Measurements from ENCODE around the gene GFPT1. TPM values are rescaled to one million over a fixed set of nuclear protein-coding genes. Genes with fewer than 3 reads are reported as not detected.

Gene GFPT1
- total RNA-seq, 2 donors from 2014 or later = 31.6 to 34.6 TPM

DNA sequence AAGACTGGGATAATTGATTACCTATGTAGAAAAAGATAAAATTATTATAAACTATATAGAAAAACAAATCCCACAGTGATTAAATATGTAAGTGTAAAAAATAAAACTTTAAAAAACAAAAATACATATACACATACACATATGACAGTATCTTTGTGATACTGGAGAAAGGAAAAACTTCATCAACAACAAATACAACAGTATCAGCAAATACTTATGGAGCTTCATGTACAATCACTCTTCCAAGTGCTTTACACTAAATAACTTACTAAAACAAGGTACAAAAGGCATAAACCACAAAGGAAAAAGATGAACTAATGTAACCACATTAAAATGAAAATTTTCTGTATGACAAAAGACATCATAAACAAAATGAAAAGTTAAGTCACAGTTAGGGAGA is 24.1 kb upstream of the GFPT1 start:
- Histone ChIP-seq H3K36me3 (replicated peaks in 1 of 2; ENCODE audit: insufficient read depth in 1 of 2, low read depth in 2 of 2) (peaks cover 0 to 10% of the 10 kb centered on the region in 2 donors), H3K4me1 (peaks cover 6% of the 10 kb centered on the region), H3K9me3 (no peaks in the 10 kb centered on the region), H3K27ac (no peak overlapping the region), H3K27me3 (no peaks in the 10 kb centered on the region), H3K4me3 (no peak overlapping the region)
- no peak for DNase-seq
- intact Hi-C loops (cut with DNase I) = no loop called here
- TF ChIP-seq, protein P1, sequence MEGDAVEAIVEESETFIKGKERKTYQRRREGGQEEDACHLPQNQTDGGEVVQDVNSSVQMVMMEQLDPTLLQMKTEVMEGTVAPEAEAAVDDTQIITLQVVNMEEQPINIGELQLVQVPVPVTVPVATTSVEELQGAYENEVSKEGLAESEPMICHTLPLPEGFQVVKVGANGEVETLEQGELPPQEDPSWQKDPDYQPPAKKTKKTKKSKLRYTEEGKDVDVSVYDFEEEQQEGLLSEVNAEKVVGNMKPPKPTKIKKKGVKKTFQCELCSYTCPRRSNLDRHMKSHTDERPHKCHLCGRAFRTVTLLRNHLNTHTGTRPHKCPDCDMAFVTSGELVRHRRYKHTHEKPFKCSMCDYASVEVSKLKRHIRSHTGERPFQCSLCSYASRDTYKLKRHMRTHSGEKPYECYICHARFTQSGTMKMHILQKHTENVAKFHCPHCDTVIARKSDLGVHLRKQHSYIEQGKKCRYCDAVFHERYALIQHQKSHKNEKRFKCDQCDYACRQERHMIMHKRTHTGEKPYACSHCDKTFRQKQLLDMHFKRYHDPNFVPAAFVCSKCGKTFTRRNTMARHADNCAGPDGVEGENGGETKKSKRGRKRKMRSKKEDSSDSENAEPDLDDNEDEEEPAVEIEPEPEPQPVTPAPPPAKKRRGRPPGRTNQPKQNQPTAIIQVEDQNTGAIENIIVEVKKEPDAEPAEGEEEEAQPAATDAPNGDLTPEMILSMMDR (IDR thresholded peaks at IDR 0.05) = no peak
- no peak for TF ChIP-seq POLR2A (IDR thresholded peaks at IDR 0.05)
- ATAC-seq = no peak

DNA sequence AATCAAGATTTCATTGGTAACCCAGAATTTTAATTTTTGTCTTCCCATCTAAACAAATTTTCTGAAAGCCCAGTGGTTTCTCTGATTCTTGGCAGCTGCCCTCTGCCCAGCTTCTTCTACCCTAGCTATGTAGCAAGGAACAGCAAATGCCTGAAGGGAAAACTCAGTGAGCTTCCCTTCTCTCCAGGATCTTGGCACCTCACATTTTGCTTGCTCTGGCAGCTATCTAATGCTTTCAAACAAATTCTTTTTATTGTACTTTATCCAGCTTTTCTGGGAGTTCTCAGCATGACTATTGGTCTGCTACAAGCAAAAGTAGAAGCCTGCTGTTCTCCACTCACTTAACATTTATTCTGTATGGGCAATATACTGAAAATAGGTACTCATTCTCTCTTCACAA is 18.3 kb upstream of the GFPT1 start:
- Histone ChIP-seq H3K9me3 (no peaks in the 10 kb centered on the region), H3K36me3 (replicated peaks in 1 of 2; ENCODE audit: insufficient read depth in 1 of 2, low read depth in 2 of 2) (no peaks in the 10 kb centered on the region), H3K27me3 (no peaks in the 10 kb centered on the region), H3K4me3 (no peak overlapping the region), H3K27ac (no peak overlapping the region), H3K4me1 (peaks cover 2% of the 10 kb centered on the region)
- intact Hi-C loops (cut with DNase I) = no loop called here
- ATAC-seq (no peak), DNase-seq (no peak)
- no peak for TF ChIP-seq POLR2A (IDR thresholded peaks at IDR 0.05)
- TF ChIP-seq, protein P1 (IDR thresholded peaks at IDR 0.05) = no peak

DNA sequence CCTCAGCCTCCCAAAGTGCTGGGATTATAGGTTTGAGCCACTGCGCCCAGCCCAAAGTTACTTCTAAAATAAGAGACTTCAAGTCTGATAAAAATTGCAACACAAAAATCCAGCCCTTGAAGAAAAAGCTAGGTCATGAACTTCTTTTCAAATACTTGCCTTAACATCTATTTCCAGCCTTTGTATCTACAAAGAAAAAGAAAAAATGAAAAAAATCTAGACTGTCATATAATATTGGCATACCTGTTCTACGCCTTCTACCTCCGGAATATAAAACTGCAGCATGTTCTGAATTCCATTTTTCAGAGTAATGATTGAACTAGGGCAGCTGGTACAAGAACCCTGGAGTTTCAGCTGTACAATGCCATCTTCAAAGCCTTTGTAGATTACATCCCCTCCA is 13.1 kb upstream of the GFPT1 start:
- no peak overlapping the region for H3K4me3 ChIP-seq
- whole genome bisulfite sequencing, 2 donors = 96 to 98% methylated on average over 3 of the region's 3 CpGs
- H3K27ac ChIP-seq = no peak overlapping the region
- no peak for TF ChIP-seq POLR2A (IDR thresholded peaks at IDR 0.05)
- TF ChIP-seq, protein P1 (IDR thresholded peaks at IDR 0.05) = no peak
- no peaks in the 10 kb centered on the region for H3K27me3 ChIP-seq
- DNase-seq = no peak
- peaks cover 0 to 4% of the 10 kb centered on the region in 2 donors for H3K36me3 ChIP-seq (replicated peaks in 1 of 2; ENCODE audit: insufficient read depth in 1 of 2, low read depth in 2 of 2)
- H3K4me1 ChIP-seq = peaks cover 17% of the 10 kb centered on the region
- no peaks in the 10 kb centered on the region for H3K9me3 ChIP-seq
- intact Hi-C loops (cut with DNase I) = no loop called here
- ATAC-seq = no peak

DNA sequence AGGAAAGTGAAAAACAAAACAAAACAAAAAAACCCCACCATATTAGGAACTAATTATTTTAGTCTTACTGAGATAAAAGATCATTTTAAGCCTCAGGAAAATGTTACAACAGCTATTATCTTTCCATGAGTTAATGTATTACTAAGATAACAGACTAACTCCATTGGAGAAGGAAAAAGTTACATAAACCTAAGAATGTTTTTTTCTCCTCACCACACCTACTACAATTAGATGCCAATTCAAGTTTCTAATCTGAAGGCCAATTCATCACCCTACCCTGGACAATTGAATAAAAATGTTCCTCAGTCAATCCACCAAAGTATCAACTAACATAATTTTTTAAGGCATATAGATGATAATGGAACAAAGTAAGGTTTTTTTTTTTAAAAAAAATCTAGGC is 10.2 kb upstream of the GFPT1 start:
- Histone ChIP-seq H3K36me3 (replicated peaks in 1 of 2; ENCODE audit: insufficient read depth in 1 of 2, low read depth in 2 of 2) (peaks cover 0 to 4% of the 10 kb centered on the region in 2 donors), H3K27ac (peak overlapping the region in 1 of 4 donors; percentile 44), H3K9me3 (no peaks in the 10 kb centered on the region), H3K27me3 (no peaks in the 10 kb centered on the region), H3K4me3 (no peak overlapping the region), H3K4me1 (peaks cover 17% of the 10 kb centered on the region)
- intact Hi-C loops (cut with DNase I) = no loop called here
- no peak for TF ChIP-seq POLR2A (IDR thresholded peaks at IDR 0.05)
- TF ChIP-seq, protein P1 (IDR thresholded peaks at IDR 0.05) = no peak
- ATAC-seq (peak; percentile 74), DNase-seq (no peak)

DNA sequence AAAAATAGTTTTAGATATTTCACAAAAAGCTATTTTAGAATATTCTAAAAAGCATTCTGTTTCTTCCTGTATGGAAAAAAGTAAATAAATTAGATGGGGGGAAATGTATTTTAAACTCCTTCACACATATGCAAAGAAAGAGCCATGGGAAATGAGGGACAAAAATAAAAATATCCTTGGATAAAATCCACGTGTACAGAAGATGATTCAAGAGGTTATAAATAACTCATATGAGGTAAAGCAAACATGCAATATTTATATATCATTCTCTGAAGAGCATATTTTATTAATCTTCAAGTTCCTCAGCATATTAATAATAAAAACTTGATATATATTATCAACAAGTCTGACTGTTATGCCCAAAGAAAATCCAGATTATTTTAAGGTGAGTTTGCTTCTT is 8.8 kb upstream of the GFPT1 start:
- H3K9me3 ChIP-seq = no peaks in the 10 kb centered on the region
- WGBS, 2 donors = 17% methylated on average over 1 of the region's 1 CpG
- intact Hi-C loops (cut with DNase I) = no loop called here
- no peak for ATAC-seq
- DNase-seq = no peak
- no peak for TF ChIP-seq POLR2A (IDR thresholded peaks at IDR 0.05)
- TF ChIP-seq, protein P1 (IDR thresholded peaks at IDR 0.05) = no peak
- H3K4me3 ChIP-seq = no peak overlapping the region
- no peaks in the 10 kb centered on the region for H3K27me3 ChIP-seq
- H3K4me1 ChIP-seq = peaks cover 23% of the 10 kb centered on the region
- H3K36me3 ChIP-seq (replicated peaks in 1 of 2; ENCODE audit: insufficient read depth in 1 of 2, low read depth in 2 of 2) = peaks cover 0 to 4% of the 10 kb centered on the region in 2 donors
- no peak overlapping the region for H3K27ac ChIP-seq

Data from body of pancreas (tissue), 4 donors.